Posterior cingulate gyrus (tissue), 11 donors: ENCODE results near the gene APOBEC3H.

Source experiments
- DNase-seq, 10 donors: peaks; one replicate each; pipeline versions ENCODE4 v3.0.0 to v3.0.0-alpha.2; 2020 to 2021; ENCODE audit warnings: mixed read lengths in 3 of 10
- intact Hi-C: fragments of 100-400 bp; cut with DNase I; formaldehyde crosslinking; loops from one replicate; pipeline ENCODE4 v1.15.1; 2023

Gene APOBEC3H

GRCh38 chr22:39132281-39132680, 35.2 kb downstream of the APOBEC3H start:
- DNase-seq, result peak in 1 of 10 donors; percentile 55
- intact Hi-C loops, result no loop called here

DNA sequence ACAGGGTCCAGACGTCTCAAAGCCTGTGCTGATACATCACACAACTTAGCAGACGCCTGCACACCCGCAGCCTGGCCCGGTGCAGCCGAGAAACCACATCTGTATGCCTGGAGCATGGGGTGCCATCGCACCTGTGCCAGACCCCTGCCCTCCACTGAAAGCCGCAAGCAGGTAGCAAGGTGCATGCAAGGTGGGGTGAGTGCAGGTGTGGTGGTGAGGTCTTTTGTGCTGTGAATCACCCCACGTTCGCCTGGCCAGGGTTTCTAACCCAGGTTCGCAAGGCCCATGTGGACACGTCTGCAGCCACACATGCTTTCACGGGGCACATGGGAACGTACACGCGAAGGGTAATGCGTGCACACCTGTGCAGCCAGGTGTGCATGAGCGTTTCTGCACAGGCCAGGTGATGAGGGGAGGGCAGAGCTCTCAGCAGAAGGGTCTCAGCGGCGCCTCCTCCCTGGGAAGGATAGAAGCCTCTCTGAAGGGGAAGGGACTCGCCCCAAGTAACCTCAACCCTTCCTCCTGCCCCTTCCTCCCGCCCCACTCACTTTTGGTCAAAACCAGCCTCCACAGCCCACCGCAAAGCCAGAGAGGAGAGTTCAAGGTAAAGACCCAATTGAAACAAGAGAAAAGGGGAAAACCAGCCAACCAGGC, 36.0 kb downstream of the APOBEC3H start:
- intact Hi-C loops, result no loop called here
- DNase-seq, result peak in 1 of 10 donors; percentile 35

- peak in 1 of 10 donors; percentile 31 for DNase-seq
- intact Hi-C loops, result no loop called here
Measured at GRCh38 chr22:39133871-39134270, 36.8 kb downstream of the APOBEC3H start.

DNA sequence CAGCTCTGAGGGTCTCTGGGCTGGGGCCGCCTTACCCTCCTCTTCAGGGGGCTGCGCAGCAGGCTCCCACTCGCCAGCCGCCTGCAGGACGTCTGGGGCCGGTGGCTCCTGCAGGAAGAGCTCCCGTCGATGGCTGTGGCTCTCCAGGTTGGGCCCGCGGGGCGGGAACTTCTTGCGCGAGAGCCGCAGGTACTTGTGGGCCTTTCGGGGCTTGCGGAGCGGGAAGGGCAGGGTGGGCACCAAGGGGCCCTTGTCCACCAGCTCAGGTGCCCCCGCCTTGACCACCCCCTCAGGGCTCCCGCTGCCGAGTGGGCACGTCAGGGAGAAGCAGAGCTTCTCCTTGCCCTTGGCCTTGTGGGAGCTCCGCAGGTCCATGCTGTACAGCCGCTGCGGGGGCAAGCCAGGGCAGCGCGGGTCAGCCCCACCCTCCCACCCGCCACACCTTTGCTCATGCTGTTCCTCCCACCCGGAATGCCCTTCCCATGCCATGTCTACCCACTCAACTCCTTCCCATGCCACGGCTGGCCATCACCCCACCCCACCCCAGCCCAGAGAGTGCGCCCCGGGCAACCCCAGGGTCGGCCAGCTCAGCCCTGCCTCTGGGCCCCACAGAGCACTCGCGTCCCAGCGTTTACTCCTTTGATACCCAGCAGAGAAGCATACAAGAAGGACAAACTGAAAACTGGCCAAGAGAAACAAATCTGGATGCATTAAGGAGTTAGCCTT, 37.5 kb downstream of the APOBEC3H start:
- intact Hi-C loops, result no loop called here
- DNase-seq, result peak in 1 of 10 donors; percentile 58

GRCh38 chr22:39135092-39135896, 38.2 kb downstream of the APOBEC3H start:
- peak in 1 of 10 donors; percentile 77 for DNase-seq
- intact Hi-C loops, result no loop called here

GRCh38 chr22:39136317-39136716, 39.3 kb downstream of the APOBEC3H start:
- DNase-seq, result peak in 1 of 10 donors; percentile 38
- intact Hi-C loops, result no loop called here

- intact Hi-C loops, result no loop called here
- peak in 3 of 10 donors; percentile 47 to 70 (median 63) for DNase-seq
Measured at GRCh38 chr22:39138357-39138997, 41.4 kb downstream of the APOBEC3H start.

- DNase-seq, result peak in 1 of 10 donors; percentile 22
- intact Hi-C loops, result no loop called here
Measured at GRCh38 chr22:39139933-39140332, 42.9 kb downstream of the APOBEC3H start.

DNA sequence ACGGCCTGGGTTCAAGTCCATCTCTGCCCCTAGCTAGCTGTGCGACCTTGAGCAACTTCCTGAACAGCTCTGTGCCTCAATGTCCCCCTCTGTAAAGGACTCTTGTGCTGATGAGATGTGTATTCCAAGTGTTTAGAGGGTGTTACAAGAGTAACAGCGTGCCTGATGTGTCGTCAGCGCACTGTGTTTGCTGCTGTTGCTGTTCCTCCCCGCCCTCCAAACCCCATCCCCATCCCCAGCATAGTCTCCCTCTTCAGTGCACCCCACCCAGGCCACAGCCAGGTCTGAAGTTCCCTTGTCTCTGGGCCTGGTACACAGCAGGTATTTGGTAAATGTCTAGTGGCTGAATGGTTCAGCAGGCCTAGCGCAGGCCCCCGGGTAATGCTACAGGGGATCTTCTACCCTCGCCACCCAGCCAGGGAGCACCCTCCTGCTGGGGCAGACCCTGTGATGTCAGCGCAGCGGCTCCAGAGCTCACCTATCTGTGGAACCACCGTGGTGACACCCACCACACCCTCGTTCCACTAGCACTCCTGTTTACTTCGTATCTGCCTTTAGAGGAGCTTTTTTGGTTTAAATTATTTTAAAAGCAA, 45.1 kb downstream of the APOBEC3H start:
- DNase-seq, result peak in 2 of 10 donors; percentile 40 to 43
- intact Hi-C loops, result no loop called here

DNA sequence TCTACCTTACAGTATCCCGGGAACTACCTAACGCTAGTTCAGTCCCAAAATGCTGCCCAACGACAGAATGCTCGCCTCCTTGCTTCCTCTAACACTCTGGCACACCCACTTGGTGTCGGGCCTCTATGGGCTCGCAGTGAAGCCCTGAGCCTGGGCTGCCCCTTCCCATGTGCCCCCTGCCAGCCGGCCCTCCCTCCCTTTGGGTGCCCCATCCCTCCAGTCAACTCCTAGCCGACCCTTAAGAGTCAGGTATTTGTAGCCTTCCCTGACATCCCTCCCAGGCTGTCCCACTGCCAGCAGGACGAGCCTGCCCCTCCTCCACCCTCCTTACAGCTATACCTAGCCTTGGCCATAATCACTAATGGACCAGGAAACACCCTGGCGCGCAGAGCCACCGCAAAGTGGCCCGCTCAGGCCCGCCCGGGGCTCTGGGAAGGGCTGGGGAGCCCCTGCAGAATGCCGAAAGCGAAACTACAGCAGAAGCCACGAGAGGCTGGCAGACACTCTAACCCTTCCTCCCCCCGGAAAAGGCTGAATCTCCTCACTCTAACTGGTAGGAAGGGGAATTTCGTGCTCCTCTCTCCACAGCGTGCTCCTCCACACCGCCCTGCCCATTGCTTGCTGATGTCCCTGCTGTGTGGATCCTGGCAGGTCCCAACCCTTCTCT, 47.2 kb downstream of the APOBEC3H start:
- peak in 2 of 10 donors; percentile 63 to 69 for DNase-seq
- intact Hi-C loops, result loop anchor here (1.0 kb wide), 1 partner anchor 271 kb away; no protein-coding TSS in a partner anchor

GRCh38 chr22:39146256-39147101, 49.4 kb downstream of the APOBEC3H start:
- peak in 2 of 10 donors; percentile 35 to 55 for DNase-seq
- intact Hi-C loops, result no loop called here

DNA sequence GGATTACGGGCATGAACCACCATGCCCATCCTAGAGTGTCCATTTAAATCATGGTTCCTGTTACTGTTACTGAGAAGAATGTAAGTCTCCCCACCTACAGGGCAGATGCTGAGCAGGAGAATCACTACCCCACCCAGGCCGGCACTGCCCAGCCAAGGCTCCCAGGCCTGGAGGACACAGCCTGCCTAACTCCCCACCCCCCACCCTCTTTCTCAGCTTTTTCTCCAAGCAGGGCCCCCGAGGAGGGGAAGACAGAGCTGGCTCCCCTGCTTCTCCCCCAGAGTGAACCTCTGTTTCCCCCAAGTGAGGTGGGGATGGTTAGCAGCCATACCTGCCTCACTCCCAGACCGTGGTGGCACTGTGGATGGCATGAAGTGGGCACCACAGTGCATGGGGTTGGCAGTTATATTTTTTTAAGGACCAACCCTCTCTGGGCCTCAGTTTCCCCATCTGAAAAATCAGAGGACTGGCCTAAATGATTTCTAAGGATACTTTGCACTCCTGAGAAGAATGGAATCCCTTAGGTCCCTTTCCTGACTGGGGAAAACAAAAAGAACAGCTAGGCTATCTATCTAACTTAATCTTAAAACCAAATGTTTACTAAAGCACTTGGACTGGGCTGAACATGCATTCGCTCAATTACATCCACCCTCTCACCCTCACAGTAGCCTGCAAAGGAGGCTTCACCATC, 50.4 kb downstream of the APOBEC3H start:
- DNase-seq, result peak in 2 of 10 donors; percentile 25 to 26
- intact Hi-C loops, result no loop called here

GRCh38 chr22:39148026-39148726, 51.1 kb downstream of the APOBEC3H start:
- intact Hi-C loops, result no loop called here
- peak in 3 of 10 donors; percentile 12 to 65 (median 52) for DNase-seq

- DNase-seq, result peak in 8 of 10 donors; percentile 32 to 92 (median 64)
- intact Hi-C loops, result no loop called here
Measured at GRCh38 chr22:39148727-39149535, 51.9 kb downstream of the APOBEC3H start.

GRCh38 chr22:39149915-39150847, 53.1 kb downstream of the APOBEC3H start:
- intact Hi-C loops, result loop anchor here (5.0 kb wide), 1 partner anchor 372 kb away; the partner anchor contains the start of gene ATF4
- peak in 3 of 10 donors; percentile 23 to 77 (median 75) for DNase-seq
